Hematopoietic multipotent progenitor cell treated with erythropoietin and hydrocortisone succinate and interleukin-3 and kit ligand, for 15 days (in vitro differentiated cells): ENCODE results near the gene SHB.

Source experiments
- DNase-seq: peaks from one replicate; pipeline ENCODE4 v3.0.0-alpha.2; 2015; ENCODE audit warnings: low spot score

Gene SHB

DNA sequence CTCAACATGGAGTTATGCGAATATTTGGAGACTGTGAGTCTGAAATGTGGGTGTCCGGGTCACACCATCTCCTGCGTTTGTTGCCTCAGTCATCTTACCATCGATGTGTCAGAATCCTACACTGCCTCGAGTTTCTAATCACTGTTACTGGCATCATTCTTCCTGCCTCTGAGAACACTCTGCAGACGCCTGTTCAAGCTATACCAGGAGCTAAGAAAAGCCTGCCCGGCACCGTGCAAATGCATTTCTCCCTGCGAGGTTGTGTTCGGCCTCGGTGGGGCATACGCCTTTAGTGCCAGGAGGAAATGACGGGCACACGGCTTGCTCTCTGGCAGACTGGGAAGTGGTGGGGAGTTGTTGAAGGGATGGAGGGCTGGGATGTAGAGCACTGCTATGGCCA lies 133.9 kb downstream of the SHB start:
- DNase-seq, result no peak

DNA sequence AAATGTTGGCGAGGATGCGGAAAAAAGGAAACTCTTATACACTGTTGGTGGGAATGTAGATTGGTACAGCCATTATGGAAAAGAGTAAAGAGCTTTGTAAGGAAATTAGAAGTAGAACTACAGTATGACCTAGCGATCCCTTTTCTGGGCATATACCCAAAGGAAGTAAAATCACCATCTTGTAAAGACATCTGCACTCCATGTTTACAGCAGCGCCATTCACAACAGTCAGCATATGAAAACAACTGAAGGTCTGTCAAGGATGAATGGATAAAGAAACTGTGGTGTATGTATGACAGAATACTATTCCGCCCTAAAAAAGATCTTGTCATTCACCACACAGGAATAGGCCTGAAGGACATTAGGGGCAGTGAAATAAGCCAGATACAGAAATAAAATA lies 137.4 kb downstream of the SHB start:
- DNase-seq, result no peak

DNA sequence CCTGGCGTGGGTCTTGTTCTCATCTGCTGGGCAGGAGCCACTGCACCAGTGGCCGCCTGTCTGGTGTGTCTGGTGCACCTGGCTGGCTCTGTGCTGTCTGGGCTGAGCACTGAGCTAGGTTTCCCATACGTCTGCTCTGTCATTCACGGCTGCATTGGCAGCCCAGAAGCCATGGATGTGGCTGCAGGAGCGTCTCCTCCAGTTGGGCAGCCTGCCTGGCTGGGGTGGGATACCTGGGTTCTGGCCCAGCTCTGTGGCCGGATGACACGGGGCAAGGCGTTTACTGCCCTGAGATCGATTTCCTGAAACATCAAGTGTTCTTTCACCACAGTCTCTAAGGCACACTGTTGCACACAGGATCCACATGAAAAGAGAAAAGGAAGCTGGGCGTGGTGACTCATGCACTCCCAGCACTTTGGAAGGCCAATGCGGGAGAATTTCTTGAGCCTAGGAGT lies 139.6 kb downstream of the SHB start:
- no peak for DNase-seq

DNA sequence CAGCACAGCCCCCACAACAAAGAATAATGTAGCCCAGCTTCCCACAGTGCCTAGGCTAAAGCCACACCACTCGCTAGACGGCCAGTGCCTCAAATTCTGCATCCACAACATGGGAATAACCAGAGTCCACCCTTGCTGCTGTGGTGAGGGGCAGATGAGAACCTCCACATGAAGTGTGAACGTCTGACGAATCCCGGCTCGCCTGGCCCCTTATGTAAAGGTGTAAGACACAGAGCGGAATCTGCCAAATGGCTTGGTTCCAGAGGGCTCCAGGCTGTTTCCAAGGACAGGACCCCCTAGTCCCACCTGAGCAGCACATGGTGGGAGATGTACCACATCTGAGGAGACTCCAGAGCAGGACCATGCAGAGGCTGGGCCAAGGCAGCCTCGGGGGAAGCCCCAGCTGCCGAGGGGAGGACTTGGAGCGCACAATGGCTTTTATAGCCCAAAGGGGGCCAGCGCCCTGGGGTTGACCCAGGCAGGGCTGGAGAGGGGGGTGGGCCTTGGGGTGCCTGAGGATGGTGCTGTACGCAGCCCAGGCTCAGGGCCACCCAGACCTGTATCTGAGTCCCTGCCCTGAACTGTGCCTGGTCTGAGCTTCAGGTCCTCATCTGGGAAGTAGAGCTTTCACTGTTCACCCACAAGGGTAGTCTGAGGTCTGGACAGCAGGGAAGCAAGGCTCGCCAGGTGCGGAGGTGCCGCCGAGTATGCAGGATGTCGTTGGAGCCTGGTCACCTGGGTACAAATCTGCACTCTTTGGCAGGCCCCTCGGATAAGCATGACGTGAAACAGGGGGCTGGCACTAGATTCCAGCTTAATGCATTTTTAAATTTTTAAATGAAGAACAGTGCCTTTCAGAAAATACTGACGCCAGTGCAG lies 140.2 kb downstream of the SHB start:
- no peak for DNase-seq

DNA sequence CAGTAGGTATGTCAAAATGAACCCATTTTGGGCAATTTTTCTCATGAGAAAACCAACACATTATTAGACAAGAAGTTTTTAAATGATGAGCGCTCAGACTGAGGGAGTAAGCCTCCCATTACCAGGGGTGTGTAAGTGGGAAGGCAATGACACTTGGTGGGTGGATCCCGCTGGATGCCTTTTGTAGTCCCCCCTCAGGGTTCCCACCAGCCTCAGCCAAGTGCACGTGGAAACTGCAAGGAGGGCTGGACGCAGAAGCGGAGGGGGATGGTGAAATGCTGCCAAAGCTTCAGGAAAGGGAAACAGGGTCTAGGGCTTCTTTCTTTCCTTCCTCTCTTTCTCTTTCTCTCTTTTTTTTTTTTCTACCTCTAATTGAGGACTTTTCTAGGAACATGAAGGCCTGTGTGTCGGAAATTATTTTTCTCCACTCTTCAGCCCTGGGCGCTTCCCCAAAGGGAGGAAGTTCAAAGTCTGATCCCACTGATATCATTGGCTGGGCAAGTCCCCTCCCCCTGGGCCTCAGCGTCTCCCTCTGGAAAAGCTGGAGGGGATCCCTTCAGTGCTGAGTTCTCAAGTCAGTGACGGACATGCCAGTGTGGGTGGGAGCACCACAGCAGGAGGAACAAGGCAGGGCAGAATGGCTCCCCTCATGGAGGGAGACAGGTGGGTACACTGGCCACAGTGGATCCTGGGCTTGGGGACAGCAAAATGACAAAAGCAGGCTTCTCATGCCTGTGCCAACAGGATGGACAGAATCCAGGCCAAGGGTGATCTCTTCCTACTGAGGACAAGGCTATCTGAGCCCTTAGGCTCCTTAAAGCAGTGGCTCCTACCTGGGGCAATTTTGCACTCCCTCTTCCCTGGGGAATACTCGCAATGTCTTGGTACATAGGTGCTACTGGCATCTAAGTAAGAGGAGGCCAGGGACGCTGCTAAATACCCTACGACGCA lies 141.2 kb downstream of the SHB start:
- no peak for DNase-seq

DNA sequence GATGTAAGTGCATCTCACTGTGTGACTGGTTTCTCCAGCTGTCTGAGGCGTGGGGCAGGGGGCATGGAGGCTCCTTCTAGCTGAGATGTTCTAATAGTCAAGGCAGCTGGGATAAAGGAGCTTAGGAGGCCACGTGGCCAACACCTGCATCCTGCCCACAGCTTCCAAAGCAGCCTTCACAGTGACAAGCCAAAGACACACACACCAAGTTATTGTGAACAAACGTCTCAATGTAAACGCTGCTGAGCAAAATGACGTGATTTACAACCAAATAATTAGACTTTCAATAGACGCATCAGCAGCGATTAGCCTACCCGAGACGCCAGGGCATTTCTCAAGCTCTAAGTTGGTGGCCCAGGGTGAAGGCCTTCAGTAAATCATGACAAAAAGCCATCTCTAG lies 141.9 kb downstream of the SHB start:
- no peak for DNase-seq

DNA sequence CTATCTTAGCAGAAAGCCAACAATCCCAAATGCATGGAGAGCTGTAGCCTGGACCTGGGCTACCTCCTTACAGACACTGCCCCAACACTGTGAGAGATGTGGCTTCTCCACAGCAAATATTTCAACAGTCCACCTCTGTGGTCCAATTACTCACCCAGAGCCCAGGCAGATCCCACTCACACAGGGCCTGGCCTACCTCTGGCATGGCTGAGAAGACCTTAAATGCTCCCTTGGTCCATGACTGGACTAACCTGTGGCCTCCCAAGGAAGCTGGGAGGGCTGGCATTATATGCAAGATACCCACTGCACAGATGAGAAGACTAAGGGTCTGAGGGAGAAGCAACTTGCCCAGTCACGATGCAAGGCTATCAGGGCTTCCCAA lies 142.3 kb downstream of the SHB start:
- DNase-seq, result no peak

DNA sequence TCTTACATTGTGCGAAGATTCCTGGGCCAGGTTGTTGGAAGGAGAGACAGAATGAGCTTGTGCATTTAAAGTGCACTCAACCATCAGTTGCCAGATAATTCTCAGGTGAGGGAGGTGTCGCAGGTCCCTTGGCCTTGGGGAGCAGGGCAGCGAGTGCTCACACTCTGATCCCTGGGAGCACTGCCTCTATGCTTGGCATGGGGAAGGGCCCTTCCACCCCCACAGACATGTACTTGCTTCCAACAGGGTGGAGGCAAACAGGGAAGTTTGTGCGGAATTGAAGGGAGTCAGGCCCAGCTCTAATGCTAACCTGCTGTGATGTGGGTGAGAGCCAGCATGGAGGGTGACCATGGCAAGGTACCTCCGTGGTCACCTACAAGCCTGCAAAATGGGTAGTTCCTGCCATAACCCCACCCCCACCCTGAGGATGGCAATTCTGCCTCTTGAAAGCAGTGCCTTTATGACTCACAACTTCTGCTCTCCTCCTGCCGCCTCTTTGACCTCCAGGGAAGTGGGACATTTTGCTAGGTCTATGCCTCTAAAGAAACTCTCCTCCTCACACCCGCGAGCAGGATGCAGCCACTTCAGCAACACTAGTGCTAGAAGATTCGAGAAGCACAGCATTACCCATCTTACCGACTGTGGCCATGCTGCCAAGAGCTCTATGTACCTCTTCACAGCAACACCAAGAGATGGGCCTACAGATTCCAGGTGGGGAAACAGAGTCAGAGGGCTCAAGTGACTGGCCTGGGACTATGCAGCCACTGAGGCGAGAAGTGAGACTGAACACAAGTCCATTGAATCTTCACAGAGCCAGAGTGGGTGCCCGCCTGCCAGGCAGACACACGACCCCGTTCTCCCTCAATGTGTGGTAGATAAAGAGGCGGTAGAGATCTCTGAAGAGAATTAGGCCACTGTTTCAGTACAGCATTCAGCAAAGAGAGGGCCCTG lies 143.0 kb downstream of the SHB start:
- no peak for DNase-seq

DNA sequence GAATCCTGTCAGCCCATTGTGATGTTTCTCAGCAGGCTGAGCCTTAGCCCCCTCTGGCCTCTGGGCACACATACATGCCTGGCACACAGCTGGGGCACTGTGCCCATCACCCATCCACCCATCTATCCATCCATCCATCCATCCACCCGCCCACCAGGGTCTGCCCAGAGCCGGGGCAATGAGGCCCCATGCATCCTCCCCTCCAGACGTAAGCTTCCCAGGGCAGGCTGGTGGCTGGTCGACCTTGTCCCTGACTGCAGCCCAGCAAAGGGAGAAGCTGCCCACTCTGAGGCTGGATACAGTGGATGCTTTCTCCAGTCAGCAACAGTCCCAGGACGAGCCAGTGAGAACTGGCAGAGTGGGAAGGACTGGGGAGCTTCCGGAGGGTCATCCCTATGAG lies 144.0 kb downstream of the SHB start:
- no peak for DNase-seq

DNA sequence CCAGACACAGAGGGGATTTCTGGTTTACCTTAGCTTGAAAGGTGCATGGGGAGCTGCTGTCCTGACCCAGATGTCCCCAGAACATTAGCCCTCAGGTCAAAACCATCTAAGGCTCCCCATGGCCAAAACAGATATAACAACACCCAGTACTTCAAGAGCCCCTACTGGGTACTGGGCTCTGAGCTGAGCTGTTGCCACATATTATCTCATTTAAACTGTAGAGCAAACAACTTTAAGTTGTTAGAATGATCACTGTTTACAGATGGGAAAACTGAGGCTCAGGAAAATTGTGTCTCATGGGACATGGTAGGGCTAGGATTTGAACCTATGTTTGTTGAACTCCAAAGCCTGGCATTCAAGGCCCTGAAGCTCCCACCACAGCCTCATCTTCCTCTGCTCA lies 144.5 kb downstream of the SHB start:
- no peak for DNase-seq

DNA sequence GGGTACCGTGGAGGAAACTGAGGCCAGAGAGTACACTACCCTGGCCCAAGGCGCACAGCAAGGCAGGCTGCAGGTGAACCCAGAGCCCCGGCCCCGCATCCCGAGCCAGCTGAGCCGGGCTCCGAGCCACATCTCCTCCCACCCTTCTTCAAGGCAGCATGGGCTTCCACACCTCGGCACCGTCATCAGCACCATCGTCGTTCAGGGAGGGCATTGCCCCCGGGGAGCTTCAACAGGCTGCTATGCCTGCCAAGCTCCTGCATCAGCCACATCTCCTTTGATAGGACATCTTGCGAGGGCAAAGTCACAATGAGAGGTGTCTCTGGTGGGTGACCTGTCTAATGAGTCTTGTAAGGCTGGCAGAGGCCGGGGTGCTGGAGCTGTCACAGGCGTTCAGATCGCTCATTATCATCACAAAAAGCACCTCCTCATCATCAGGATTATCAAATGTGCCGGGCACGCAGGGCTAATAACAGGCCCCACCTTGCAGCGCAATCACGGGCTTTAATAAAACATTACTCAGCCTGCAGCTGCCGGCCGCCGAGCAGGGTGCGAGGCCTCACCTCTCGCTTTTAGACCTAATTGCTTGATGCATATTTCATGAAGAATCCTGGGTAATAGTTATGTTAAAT lies 145.1 kb downstream of the SHB start:
- no peak for DNase-seq

DNA sequence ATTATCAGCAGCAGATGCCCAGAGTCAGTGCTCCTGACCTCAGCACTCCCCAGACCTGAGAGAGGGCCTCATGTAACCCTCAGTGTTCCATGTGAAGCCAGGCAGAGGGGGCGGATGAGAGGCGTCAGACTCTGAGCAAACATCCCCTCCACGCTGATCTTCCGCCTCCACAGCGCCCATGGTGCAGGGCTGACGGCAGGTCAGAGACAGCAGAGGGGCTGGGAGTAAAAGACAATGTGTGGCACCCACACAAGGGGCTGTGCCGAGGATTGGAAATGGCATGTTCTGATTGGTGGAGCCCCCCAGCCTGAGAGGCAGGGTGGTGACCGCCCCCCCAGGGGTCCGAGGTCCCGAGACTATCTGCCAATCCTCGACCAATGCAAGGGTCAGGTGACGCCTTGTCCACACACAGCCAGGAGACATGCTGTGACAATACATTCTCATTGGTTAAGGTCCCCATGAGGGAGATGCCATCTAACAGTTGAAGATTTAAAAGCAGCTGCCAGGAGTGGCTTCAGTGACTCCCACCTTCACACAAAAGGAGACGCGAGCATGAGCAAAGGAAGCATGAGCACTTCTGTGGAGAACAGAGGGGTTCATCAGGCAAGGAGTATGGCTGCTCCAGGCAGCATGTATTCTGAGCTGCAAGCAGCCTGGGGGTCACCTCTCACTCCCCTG lies 145.8 kb downstream of the SHB start:
- no peak for DNase-seq

DNA sequence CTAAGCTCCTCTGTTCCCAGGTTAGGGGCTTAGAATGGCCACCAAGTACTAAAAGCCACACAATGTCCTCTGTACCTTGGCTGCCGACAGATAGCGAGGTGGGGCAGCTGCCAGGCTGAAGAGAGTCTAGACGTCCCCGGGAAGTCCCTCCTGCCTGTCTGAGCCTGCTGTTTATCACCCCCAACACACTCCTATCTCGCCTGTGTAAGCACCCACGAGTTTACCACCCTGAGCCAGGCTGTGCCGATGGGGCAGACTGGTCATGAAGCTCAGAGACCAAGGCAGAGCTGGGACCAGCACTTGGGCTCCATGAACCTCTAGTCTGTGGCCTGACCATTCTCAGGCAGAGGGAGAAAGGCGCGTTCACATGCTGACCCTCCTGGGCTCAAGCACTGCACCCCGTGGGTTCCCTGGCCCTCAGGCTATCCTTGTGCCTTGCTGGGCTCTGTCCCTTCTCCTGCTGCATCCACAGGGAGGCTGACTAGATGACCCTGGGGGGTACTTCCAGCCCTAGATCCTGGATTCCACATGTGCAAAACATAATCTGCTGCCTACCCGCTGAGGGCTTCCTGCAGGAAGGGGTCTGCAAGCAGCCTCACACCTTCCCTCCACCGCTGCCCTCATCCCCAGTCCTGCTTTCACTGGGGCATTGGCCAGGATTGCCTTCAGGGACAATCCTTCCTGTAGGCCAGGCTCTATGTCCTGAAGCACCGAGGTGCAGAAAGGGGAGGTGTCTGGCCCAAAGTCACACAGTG lies 146.5 kb downstream of the SHB start:
- peak; percentile 79 for DNase-seq

DNA sequence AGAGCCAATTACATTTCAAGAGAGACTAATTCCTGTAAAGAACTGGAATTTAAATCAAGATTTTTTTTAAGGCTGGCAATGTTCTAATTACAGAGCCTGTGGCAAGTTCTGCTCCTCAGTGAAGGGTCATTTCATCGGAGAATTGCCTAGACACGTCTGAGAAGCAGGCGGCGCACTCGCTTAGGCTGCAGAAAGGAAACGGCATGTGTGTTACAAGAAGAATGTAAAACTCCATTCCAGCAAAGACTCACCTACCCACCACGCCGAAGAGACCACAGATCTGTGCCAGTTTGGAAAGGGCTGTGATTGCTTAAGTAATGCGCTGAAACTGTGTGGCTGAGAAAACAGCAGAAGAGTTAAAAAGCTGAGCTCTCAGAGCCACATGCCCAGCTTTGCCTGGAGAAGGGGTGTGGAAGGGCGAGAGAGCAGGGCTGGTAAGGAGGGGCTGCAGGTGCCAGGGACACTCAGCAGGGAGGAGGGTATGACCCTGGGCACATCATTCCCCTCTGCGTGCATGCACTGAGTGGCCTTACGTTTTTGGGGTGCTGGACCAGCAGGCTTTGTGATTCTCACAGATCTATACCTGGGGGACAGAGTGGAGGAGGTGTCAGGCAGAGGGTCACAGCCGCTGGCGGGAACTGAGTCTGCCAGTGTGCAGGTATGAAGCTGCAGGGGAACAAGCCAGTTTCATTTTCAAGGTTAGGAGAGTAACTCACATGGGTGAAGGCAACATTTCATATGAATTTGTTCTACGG lies 147.3 kb downstream of the SHB start:
- DNase-seq, result no peak

DNA sequence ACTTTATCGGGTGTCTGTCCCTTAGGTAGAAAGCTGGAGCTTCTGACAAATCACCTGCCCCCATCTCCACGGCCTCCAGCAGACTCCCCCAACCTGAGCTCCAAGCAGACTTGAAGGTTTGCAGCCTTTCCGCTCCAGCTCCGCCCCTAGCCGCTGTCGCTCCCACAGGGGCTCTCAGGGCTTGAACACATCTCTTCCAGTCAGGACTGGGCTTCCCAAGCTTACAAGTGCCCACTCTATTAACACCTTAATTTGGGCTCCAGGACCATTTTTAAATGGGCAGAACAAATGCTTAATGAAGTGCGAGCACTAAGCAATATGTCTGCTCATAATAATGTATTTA lies 147.9 kb downstream of the SHB start:
- DNase-seq, result no peak

DNA sequence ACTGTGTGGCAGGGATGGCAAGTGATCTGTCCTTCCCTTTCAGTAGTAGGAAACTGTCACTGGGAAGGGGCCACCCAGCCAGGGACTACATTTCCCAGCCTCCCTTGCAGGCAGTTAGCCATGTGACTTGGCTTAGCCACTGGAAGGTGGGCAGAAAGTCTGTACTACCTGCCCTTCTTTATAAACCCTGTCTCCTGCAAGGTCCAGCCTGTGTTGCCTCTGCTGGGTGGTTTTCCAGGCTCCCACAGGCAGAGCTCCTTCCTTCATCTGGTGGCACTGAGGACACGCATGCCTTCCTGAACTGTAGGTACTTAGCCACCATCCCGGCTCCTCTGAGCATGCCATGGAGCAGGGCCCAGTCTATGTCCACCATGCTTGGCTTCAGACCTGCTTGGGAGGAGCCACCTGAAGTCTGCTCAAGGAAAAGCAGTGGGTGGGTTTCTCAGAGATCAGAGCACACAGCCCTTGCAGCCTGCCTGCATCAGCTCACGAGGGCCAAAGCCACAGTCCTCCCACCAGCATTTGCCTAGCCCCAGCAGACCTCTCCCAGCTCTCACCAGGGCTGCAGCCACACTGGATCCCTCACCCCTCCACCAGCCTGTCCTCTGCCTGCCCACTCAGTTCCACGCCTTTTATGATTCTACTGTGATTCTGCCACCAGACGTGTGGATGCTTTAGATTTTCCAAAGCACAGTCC lies 148.4 kb downstream of the SHB start:
- peak; percentile 37 for DNase-seq

DNA sequence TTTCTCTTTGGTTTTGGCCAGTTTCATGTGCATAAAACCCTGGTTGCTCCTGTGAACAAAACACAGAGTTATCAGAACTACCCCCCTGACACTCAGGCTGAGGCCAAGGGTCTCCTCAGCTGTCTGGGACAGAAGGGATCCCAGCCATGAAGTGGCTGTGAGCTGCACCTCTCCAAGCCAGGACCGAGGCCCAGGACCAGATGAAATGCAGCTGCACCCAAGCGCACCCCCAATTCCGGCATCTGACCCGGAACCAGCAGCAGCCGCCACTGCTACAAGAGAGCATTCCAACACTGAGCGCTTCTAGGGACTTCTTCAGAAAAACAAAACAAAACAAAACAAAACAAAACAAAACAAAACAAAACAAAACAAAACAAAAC lies 149.1 kb downstream of the SHB start:
- DNase-seq, result no peak

DNA sequence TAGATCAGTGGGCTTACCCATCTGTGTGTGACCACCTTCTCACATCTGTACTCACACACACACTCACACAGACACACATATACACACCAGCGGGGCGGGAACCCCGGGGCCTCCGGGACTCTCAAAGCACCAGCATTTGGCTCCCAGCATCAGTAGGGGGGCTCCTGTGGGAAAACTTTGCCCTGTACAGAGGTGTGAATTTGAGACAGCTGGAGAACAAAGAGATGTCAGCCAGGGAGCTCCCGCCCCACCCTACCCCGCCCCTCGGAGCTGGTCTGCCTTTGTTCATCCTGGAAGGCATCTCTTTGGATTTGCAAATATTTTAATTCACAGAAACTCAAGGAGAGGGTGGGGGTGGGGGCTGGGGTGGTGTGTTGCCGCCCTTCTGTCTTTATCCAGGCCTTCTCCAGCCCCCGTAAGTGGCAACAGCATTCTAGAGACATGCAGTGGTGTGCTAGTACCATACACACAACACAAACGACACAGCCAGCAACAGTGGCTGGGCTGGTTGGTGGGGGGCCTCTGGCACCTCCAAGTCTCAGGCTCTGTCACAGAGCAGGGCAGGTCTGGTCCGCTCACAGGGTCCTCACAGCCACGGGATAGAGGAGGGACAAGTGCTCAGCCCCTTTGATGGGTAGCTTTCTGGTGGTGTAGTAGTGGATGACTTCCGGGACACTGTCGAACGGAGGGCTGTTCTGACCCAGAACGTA lies 149.6 kb downstream of the SHB start:
- DNase-seq, result no peak
